NB4 (cell line): ENCODE measurements around the gene FAM24A.

ENCODE experiments used
- DNase-seq: peaks from one replicate; pipeline ENCODE4 v3.0.0; 2010; ENCODE audit warnings: low read depth
- H3K4me3 ChIP-seq: one replicate; pipeline ENCODE4 v1.5.1; 2011; ENCODE audit warnings: mild to moderate bottlenecking, low read depth, low read length, moderate library complexity
- CTCF ChIP-seq: IDR thresholded peaks from one replicate; pipeline ENCODE4 v1.5.1; 2012; ENCODE audit warnings: low read depth, low read length
- MYC ChIP-seq: IDR thresholded peaks from 2 replicates; pipeline ENCODE4 v1.6.1; 2011; ENCODE audit warnings: low read depth, low read length
- POLR2A ChIP-seq: IDR thresholded peaks from 2 replicates; pipeline ENCODE4 v1.6.1; 2011; ENCODE audit warnings: mild to moderate bottlenecking; ENCODE audit not compliant: insufficient read length; ENCODE audit errors: extremely low read depth
- TF ChIP-seq, protein P1 (sequence below): IDR thresholded peaks from 2 replicates; pipeline ENCODE4 v1.6.1; 2011; ENCODE audit warnings: low read depth, low read length

The FAM24A gene

DNA sequence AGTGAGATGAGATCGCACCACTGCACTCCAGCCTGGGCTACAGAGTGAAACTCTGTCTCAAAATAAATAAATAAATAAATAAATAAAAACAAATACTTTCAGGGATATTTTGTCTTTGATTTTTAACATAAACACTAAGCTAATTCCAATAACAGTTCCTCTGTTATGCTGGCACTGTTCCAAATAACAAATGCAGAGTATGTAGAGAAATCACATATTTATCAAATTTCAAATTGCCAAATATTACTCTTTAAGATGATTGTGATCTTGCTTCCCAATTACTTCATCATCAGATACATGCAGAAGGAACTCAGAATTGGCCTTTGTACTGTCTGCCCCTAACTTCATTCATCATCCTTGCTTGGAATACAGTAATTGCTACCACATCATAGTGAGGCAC lies 19.7 kb downstream of the FAM24A start:
- no peak overlapping the region for H3K4me3 ChIP-seq
- no peak for DNase-seq
- TF ChIP-seq, protein P1, sequence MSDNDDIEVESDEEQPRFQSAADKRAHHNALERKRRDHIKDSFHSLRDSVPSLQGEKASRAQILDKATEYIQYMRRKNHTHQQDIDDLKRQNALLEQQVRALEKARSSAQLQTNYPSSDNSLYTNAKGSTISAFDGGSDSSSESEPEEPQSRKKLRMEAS = no peak
- TF ChIP-seq MYC (no peak), CTCF (no peak), POLR2A (no peak)

GRCh38 chr10:122931088-122931906 lies 20.9 kb downstream of the FAM24A start:
- no peak overlapping the region for H3K4me3 ChIP-seq
- no peak for DNase-seq
- TF ChIP-seq, protein P1 = no peak
- no peak for TF ChIP-seq POLR2A
- TF ChIP-seq MYC = no peak
- TF ChIP-seq CTCF = no peak

- DNase-seq = no peak
- TF ChIP-seq, protein P1 = no peak
- no peak overlapping the region for H3K4me3 ChIP-seq
These were observed 28.9 kb downstream of the FAM24A start for GRCh38 chr10:122939133-122939855.

DNA sequence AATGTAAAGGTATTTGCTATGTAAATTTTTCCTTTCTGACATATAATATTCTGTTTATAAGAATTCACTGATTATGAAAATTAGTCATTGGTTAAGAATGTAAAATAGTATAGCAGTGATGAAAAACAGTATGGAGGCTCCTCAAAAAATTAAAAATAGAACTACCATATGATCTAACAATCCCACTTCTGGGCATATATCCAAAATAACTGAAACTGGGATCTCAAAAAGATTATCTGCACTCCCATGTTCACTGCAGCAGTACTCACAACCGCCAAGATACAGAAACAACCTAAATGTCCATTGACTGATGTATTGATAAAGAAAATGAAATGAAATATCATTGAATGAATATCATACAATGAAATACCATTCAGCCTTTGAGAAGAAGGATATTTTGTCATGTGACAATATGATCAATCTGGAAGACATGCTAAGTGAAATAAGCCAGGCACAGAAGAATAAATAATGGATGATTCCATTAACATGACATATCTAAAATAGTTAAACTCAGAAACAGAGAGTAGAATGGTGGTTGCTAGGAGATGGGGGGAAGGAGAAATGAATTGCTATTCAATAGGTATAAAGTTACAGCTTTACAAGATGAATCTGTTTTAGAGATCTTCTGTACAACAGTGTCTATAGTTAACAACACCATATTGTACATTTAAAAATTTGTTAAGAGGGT lies 29.6 kb downstream of the FAM24A start:
- no peak overlapping the region for H3K4me3 ChIP-seq
- no peak for DNase-seq
- no peak for TF ChIP-seq POLR2A
- TF ChIP-seq MYC = no peak
- TF ChIP-seq CTCF = no peak
- TF ChIP-seq, protein P1 = no peak

- DNase-seq = no peak
- no peak overlapping the region for H3K4me3 ChIP-seq
- TF ChIP-seq MYC (no peak), CTCF (no peak), POLR2A (no peak)
- TF ChIP-seq, protein P1 = no peak
These were observed 38.9 kb downstream of the FAM24A start for GRCh38 chr10:122949296-122949695.
